Activated T-cell treated with anti-CD3 and anti-CD28 coated beads for 4 hours (primary cell): ENCODE results near the gene EPHA4.

Experiments
- DNase-seq: peaks from one replicate; pipeline ENCODE4 v3.0.0-alpha.2; 2020

Gene EPHA4

DNA sequence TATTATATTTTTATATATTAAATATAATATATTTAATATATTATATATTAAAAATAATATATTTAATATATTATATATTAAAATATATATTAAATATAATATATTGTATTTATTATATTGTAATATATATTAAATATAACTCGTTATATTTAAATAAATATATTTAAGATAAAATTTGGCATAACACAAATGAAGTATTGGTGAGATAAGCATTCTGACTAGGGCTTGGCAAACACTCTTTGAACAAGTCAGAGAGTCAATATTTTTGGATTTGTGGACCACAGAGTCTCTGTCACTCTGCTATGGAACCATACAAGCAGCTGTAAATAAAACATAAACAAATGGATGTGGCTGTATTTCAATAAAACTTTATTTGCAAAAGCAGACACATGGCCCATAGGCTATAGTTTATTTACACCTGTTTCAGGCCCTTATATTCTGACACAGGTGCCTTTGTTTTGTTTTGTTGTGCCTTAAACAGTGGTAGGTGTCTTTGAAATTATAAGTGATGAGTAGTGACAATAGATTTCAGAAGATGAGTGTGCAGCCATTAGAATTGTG, 190.1 kb downstream of the EPHA4 start:
- DNase-seq, result no peak

DNA sequence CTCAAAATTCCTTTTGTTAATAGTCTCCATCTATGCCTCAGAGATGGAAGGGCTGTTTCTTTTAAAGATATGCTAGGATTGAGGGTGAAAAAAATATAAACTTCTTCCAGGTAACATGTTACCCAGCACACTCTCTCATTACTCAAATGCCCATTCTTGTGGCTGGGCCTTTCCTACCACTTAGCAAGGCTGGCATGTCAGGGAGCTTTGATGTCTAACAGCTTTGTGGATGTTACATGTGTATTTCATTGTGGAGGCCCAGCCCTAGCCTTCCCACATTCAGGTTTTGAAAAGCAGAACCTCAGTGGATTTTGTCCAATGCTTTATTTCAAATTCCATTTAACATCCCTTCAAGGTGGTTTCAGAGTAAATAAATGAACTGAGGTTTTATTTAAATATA, 191.4 kb downstream of the EPHA4 start:
- no peak for DNase-seq

DNA sequence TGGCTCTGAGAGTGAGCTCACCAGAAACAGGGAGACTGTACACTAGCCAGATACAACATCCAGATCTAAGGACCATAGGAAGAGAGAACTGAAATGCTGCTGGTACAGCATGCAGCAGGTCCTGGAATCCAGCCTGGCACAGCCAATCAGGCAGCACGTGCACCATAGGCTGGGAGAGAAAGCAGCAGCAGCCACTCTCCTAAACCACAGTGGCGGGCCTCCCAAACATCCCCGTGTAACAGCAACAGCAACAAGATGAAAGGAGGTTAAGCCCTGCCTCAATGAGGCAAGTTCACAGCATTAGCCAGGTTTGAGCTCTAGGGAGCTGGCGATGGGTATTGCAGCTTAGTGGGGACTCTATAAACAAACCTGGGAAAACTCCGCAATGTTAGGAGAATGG, 192.0 kb downstream of the EPHA4 start:
- DNase-seq, result no peak

DNA sequence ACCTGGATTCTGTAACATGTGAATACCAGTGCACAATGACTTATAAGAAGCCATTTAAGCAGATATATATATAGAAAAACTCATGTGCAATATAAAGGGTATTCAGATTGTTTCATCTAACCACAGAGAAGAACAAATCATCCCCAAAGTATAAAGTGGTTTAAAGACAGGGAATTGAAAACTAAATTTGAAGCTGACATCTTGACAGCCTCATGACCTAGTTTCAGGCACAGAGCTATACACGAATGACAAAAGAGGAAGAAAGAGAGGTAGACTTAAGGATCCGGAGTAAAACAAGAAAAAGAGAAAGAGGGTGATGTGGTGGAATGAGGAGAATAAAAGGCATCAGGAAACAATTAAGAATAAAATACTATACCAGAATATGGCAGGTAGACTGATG, 194.5 kb downstream of the EPHA4 start:
- no peak for DNase-seq

DNA sequence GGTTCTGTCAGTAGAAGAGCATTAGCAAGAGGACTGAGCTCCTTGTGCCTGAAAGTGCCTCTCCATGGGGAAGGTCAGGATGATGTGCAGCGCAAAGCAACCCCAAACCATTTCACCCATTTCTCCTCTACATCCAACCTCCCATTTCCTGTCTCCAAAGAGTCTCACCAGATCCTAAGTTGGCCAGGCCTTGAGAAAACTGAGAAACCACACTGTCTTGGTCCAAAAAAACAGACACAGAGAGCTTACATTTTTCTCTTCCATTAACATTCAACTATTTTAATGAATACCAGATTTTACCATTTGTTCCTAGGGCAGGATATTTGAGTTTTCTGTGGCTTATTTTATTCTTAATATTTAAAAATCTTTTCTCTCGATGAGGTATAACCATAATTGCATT, 195.0 kb downstream of the EPHA4 start:
- DNase-seq, result no peak

DNA sequence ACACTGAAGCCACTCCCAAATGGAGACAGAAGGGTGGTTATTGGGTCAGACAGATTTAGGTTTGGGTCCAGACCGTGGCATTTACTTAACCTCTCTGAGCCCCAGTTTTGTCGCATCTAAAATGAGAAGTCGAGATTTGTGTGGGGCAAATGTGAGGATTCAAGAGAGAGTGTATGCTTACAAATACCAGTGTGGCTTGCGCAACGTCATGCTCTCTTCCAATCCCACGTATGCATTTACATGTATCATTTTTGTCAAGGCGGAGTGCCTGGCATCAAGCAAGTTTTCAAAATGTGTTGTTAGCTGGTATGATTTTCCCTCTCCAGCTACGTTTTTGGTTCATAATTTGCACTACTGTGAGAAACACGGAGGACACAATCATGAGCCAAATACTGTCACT, 197.9 kb downstream of the EPHA4 start:
- DNase-seq, result no peak

DNA sequence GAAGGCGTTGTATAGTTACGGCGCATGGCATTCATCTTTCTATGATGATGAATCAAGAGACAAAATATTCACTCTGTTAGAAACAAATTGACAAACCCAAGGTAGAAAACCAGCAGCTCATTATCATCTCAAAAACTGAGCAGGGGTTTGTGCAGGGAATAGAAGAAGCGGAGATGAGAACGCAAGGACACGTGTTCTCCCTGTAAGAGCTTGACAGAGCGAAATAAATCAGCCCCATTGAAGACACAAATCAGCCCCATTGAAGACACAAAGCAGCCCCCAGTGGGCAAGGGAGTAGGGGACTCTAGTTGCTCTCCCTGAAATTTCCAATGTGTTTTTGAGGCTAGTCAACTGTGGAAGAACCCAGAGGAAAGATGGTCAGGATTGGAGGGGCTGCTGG, 199.2 kb downstream of the EPHA4 start:
- DNase-seq, result no peak

DNA sequence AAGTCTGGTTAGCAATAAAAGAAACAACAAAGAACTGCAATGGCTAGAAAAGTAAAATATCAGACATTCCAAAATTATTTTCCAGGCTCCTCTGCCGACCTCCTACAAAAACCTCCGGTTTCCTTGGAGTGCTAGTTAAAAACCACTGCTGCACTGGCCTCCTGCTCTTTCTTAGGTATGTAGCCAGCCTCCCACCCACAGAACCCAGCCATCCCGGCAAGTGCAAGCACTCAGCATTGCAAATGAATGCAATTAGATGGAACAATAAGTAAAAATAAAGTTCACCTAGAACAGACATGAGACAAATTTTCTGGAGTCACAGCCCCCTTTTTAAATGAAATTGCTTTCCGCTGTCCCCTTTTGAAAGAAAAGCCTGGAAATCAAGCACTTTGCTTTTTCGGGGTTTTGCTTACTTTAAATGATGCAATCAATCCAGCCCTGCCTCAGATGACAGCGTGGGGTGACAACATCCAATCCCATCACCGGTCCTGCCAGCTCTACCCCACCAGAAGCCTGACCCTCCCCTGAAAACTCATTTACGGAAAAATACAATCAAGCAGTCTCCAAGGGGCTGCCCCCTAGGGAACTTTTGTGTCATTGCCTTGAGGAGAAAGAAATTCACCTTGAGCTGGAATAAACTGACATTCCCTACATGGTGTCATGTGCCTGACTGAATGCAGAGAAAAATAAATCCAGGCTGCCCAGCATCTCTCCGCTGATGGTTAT, 199.8 kb downstream of the EPHA4 start:
- no peak for DNase-seq

DNA sequence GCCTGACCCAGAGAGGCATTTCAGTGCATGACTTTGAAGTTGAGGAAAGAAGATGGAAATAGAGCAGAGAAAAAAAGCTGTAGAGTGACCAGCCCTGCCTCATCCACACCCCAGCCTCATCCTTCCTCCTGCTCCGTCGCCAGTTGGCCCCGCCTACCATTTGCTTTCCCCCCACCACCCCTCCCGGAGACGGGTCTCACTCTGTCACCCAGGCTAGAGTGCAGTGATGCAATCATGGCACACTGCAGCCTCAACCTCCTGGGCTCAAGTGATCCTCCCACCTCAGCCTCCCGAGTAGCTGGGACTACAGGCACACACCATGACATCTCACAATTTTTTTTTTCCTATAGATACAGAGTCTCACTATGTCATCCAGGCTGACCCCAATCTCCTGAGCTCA, 200.8 kb downstream of the EPHA4 start:
- no peak for DNase-seq

DNA sequence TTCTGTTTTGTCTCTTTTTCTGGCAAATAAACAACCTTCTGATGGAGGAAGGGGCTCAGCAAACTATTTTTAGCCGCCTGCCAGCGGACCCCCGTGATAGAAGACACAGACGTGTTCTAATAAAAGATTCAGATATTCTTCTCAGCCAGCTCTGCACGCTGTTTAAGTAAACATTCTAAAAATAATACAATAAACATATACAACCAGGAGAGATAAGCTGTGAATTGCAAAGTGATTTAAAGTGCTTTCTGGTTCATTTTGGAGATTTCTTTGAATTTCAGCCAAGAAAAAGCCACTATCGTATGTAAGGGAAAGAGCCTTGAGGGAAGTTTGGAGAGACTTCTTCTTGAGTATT, 201.3 kb downstream of the EPHA4 start:
- no peak for DNase-seq

DNA sequence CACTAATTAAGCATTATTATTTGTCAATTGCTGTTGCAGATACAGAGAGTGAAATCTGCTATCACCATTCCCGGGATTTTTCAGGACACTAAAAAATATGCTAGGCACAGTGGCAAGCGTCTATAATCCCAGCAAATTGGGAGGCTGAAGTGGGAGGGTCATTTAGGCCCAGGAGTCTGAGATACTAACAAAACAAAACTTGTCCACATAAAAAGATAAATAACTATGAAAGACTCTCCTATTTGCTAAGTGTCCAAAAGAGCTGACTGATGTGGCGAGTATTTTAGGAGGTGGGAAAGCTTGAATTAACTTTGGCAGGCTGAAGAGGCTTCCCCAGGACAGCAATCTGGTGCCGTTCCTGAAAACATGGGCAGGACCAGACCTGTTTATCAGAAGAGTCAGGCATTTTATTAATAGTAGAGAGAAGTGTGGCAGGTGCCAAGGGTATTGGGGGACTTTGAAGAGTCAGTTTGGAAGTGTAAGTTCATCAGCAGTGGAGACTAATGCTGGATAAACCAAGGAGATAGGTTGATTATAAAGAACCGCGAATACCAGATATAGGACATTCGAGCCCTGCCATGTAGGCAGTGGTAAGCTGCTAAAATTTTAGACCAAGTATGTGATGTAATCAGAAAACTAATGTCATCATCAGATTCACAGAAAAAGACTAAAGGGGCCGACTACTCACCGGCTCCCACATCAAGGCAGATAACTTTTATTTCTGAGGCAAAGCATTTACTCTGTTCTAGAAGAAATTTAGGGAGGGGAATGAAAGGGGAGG, 201.8 kb downstream of the EPHA4 start:
- no peak for DNase-seq
